Left renal pelvis (tissue), 4 donors: ENCODE measurements around the gene GPRC5B. TPM values are rescaled to one million over a fixed set of nuclear protein-coding genes. Genes with fewer than 3 reads are reported as not detected.

ENCODE experiments used
- DNase-seq, 4 donors: peaks; one replicate each; pipeline ENCODE4 v3.0.0-alpha.2; 2013; ENCODE audit warnings: low read depth in 4 of 4, low spot score in 3 of 4
- polyA plus RNA-seq, 4 donors: library from polyadenylated mRNA; unstranded; fragments of 120-200 nt; gene quantifications; one replicate each; pipeline ENCODE4 v1.2.1, GENCODE V29; 2013; ENCODE audit not compliant: insufficient read length in 4 of 4

Gene GPRC5B
- polyA plus RNA-seq, 4 donors, result 45.3 to 134 (median 113) TPM

DNA sequence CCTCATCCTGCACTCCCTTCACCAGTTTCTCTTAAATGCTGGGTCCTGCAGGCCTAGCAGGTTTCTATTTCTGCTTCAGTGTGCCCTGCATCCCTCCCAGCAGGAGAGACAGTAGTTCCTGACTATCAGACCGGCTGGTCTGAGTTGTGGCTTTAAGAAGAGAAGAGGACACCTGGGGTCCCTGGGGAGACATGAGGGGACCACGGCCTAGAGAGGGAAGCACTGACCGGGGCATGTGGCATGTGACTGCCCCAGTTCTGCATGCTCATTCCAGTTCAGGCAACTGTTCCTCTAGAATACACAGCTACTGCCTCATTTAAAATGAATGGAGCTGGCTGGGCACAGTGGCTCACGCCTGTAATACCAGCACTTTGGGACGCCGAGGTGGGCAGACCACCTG lies 61.3 kb downstream of the GPRC5B start:
- no peak for DNase-seq

GRCh38 chr16:19822533-19822932 lies 62.1 kb downstream of the GPRC5B start:
- DNase-seq, result no peak

- no peak for DNase-seq
Measured at GRCh38 chr16:19817875-19818274, 66.8 kb downstream of the GPRC5B start.

GRCh38 chr16:19817122-19817521 lies 67.5 kb downstream of the GPRC5B start:
- DNase-seq, result no peak

DNA sequence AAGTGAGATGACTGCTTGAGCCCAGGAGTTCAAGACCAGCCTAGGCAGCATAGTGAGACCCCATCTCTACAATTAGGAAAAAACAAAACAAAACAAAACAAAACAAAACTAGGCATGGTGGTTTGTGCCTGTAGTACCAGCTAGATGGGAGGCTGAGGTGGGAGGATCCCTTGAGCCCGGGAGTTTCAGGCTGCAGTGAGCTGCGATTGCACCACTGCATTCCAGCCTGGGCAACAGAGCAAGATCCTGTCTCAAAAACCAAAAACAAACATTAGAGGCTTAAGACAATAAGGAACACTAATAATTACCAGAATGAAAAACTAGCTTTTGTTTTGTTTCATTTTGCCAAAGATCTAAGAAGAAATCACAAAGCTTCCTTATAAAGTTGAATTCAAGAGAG lies 69.2 kb downstream of the GPRC5B start:
- no peak for DNase-seq

DNA sequence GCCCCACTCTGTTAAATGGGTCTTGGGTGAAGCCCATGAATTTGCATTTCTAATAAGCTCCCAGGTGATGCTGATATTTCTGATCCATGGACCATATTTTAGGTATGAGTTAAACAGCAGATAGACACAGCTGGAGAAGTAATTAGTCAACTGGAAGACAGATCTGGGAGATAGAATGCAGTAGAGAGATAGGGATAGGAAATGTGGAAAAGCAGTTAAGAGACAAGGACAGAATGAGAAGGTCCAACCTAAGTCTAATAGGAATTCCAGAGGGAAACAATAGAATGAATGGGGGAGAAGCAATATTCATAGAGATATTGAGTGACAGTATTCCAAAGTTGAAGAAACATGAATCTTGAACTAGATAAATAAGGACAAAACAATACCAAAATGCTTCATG lies 71.7 kb downstream of the GPRC5B start:
- no peak for DNase-seq

- no peak for DNase-seq
Measured at GRCh38 chr16:19810817-19811731, 73.6 kb downstream of the GPRC5B start.

DNA sequence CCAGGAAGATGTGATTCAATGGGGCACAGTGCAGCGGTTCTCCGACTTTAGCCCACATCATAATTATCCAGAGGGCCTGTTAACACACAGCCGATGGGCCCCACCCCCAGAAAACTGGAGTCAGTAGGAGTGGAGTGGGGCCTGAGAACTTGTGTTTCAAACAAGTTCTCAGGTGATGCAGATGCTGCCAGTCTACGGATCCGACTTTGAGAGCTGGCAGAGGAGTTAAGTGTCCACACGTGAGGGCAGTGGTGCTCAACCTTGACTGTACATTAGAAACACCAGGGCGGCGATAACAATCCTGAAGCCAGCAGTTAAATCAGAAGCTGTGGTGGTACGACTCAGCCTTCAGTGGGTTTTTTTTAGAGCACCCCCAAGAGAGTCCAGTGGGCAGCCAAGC lies 75.0 kb downstream of the GPRC5B start:
- no peak for DNase-seq

- DNase-seq, result no peak
Measured at GRCh38 chr16:19809121-19809635, 75.5 kb downstream of the GPRC5B start.

- no peak for DNase-seq
Measured at GRCh38 chr16:19808061-19808641, 76.5 kb downstream of the GPRC5B start.

Other genes with a start within 250 kb of the GPRC5B start
- gene KNOP1, start 166.6 kb downstream of the GPRC5B start, polyA plus RNA-seq, result 10 to 100 TPM; 29.6 to 48.3 (median 43.0) TPM
- gene IQCK, start 166.6 kb downstream of the GPRC5B start, polyA plus RNA-seq, result 10 to 100 TPM; 18.7 to 49.4 (median 45.0) TPM
- not detected for gene GPR139, start 189.0 kb upstream of the GPRC5B start, polyA plus RNA-seq